ENCODE data around the gene OTULINL.

Gene OTULINL

DNA sequence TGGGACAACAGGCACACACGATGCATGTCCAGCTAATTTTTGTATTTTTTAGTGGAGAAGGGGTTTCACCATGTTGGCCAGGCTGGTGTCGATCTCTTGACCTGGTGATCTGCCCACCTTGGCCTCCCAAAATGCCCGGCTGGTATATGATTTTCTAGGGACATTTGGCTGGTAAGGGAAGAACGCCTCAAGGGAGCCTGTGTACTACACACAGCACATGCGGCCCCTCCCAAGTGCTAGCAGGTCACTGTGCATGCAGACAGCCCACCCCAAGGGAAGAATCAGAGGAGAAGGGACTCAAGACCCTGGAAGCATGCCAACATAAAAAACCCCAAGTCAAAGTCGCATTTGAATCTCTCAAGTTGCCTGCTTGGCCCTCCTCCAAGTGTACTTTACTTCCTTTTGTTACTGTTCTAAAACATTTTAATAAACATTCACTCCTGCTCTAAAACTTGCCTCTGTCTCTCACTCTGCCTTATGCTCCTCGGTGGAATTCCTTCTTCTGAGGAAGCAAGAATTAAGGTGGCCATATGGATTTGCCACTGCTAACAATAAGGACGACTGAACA lies 24.3 kb upstream of the OTULINL start:
- DNase-seq (ENCODE audit: low spot score), result no peak
- no peak for TF ChIP-seq CTCF (IDR thresholded peaks at IDR 0.05; ENCODE audit: poor library complexity, severe bottlenecking)
- H3K9me3 ChIP-seq (ENCODE audit: severe bottlenecking), result no peaks in the 10 kb centered on the region
- H3K4me1 ChIP-seq (ENCODE audit: insufficient read depth, poor library complexity, severe bottlenecking), result no peaks in the 10 kb centered on the region
- H3K36me3 ChIP-seq (ENCODE audit: low read depth), result no peaks in the 10 kb centered on the region
- no peak for ATAC-seq (ENCODE audit: low read depth)
- H3K27me3 ChIP-seq (ENCODE audit: insufficient read depth, poor library complexity, severe bottlenecking), result no peaks in the 10 kb centered on the region
- H3K4me3 ChIP-seq (ENCODE audit: severe bottlenecking), result no peak overlapping the region
- H3K27ac ChIP-seq (ENCODE audit: poor library complexity, severe bottlenecking), result no peak overlapping the region

DNA sequence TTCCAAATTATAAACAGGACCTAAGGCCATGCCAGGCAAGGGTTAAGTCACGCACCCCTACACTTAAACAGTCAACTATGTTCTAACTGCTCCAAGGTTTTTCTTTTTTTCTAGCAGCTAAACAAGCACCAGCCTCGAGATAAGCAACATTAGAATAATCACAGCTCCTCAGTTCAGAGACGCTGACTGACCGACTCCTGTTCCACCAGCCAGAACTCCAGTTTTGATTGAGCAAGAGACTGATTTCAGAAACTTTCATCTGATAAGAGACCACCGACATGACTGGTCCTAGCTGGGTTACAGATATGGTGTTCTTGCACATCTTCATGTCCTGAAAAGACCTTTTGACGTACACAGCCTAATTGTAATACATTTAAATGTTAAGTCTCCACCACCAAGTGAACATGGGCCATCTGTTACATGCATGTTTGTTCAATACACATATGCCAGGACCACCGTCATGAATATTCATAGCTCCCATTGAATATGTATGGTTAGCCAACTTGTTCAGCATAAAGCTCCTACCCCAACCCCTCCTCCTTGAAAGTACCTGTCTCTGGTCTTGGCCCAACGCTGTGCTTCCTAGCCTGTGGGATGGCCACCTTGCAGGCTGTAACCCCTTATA lies 23.7 kb upstream of the OTULINL start:
- ATAC-seq (ENCODE audit: low read depth) (no peak), DNase-seq (ENCODE audit: low spot score) (no peak)
- H3K4me3 ChIP-seq (ENCODE audit: severe bottlenecking), result no peak overlapping the region
- no peaks in the 10 kb centered on the region for H3K9me3 ChIP-seq (ENCODE audit: severe bottlenecking)
- no peaks in the 10 kb centered on the region for H3K36me3 ChIP-seq (ENCODE audit: low read depth)
- H3K27ac ChIP-seq (ENCODE audit: poor library complexity, severe bottlenecking), result no peak overlapping the region
- TF ChIP-seq CTCF (IDR thresholded peaks at IDR 0.05; ENCODE audit: poor library complexity, severe bottlenecking), result no peak
- H3K27me3 ChIP-seq (ENCODE audit: insufficient read depth, poor library complexity, severe bottlenecking), result no peaks in the 10 kb centered on the region
- H3K4me1 ChIP-seq (ENCODE audit: insufficient read depth, poor library complexity, severe bottlenecking), result no peaks in the 10 kb centered on the region

DNA sequence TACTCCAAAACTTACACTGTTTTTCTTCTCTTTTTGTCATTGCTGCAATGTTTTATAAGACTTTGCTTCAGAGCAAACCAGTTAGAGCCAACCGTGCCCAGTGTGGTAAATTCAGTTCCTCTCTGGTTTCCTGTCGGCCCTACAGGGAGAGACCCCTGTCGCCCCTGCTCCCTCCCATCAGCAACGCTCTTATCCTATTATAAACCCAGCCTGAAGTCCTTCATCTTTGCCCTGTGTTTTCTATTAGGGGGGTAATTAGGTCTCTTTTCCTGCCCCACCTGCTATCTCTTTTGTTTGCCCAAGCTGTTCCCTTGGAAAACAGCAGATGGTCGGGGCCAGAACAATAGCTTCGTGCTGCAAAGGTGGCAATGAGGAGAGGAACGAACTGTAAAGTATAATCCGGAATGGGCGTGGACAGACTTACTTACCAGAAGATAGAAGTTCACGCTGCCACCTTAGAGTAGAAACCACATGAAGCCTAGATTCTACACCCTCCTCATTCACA lies 21.4 kb upstream of the OTULINL start:
- no peak for TF ChIP-seq CTCF (IDR thresholded peaks at IDR 0.05; ENCODE audit: poor library complexity, severe bottlenecking)
- H3K27ac ChIP-seq (ENCODE audit: poor library complexity, severe bottlenecking), result no peak overlapping the region
- no peak overlapping the region for H3K4me3 ChIP-seq (ENCODE audit: severe bottlenecking)
- H3K9me3 ChIP-seq (ENCODE audit: severe bottlenecking), result no peaks in the 10 kb centered on the region
- H3K4me1 ChIP-seq (ENCODE audit: insufficient read depth, poor library complexity, severe bottlenecking), result no peaks in the 10 kb centered on the region
- ATAC-seq (ENCODE audit: low read depth), result no peak
- no peak for DNase-seq (ENCODE audit: low spot score)
- H3K36me3 ChIP-seq (ENCODE audit: low read depth), result no peaks in the 10 kb centered on the region
- no peaks in the 10 kb centered on the region for H3K27me3 ChIP-seq (ENCODE audit: insufficient read depth, poor library complexity, severe bottlenecking)

GRCh38 chr5:14561741-14562140 lies 19.9 kb upstream of the OTULINL start:
- no peaks in the 10 kb centered on the region for H3K36me3 ChIP-seq (ENCODE audit: low read depth)
- no peaks in the 10 kb centered on the region for H3K27me3 ChIP-seq (ENCODE audit: insufficient read depth, poor library complexity, severe bottlenecking)
- no peak overlapping the region for H3K27ac ChIP-seq (ENCODE audit: poor library complexity, severe bottlenecking)
- H3K4me3 ChIP-seq (ENCODE audit: severe bottlenecking), result no peak overlapping the region
- TF ChIP-seq CTCF (IDR thresholded peaks at IDR 0.05; ENCODE audit: poor library complexity, severe bottlenecking), result no peak
- no peaks in the 10 kb centered on the region for H3K4me1 ChIP-seq (ENCODE audit: insufficient read depth, poor library complexity, severe bottlenecking)
- H3K9me3 ChIP-seq (ENCODE audit: severe bottlenecking), result no peaks in the 10 kb centered on the region
- ATAC-seq (ENCODE audit: low read depth) (no peak), DNase-seq (ENCODE audit: low spot score) (no peak)

GRCh38 chr5:14568333-14568732 lies 13.3 kb upstream of the OTULINL start:
- Histone ChIP-seq H3K27me3 (ENCODE audit: insufficient read depth, poor library complexity, severe bottlenecking) (no peaks in the 10 kb centered on the region), H3K9me3 (ENCODE audit: severe bottlenecking) (no peaks in the 10 kb centered on the region), H3K27ac (ENCODE audit: poor library complexity, severe bottlenecking) (no peak overlapping the region), H3K36me3 (ENCODE audit: low read depth) (no peaks in the 10 kb centered on the region), H3K4me3 (ENCODE audit: severe bottlenecking) (no peak overlapping the region), H3K4me1 (ENCODE audit: insufficient read depth, poor library complexity, severe bottlenecking) (no peaks in the 10 kb centered on the region)
- TF ChIP-seq CTCF (IDR thresholded peaks at IDR 0.05; ENCODE audit: poor library complexity, severe bottlenecking), result no peak
- DNase-seq (ENCODE audit: low spot score) (no peak), ATAC-seq (ENCODE audit: low read depth) (no peak)
